ENCODE measurements around the gene CNN2. TPM values are rescaled to one million over a fixed set of nuclear protein-coding genes. Genes with fewer than 3 reads are reported as not detected.

Gene CNN2
- total and polyA plus RNA-seq, 2 of the 13 experiments (the other 11 are each of a cell fraction or from before 2014, with no cell fraction given) = 63.6 to 70.0 TPM

- TF ChIP-seq POLR2G (IDR thresholded peaks at IDR 0.05; ENCODE audit: low read depth, low read length) = peak; percentile 53; the same call in 1 of the 2 replicates
- TF ChIP-seq KDM2A (CRISPR knock-in tag; IDR thresholded peaks at IDR 0.05; ENCODE audit: borderline replicate concordance, low read depth) = peak; percentile 21; the same call in 1 of the 2 replicates
- TF ChIP-seq TBL1XR1 (IDR thresholded peaks at IDR 0.05; ENCODE audit: borderline replicate concordance, low read length, partially characterized antibody) = no peak
- TF ChIP-seq CREM (IDR thresholded peaks at IDR 0.05) = no peak
- TF ChIP-seq CREM (CRISPR knock-in tag; IDR thresholded peaks at IDR 0.05) = no peak
- no peak for TF ChIP-seq HOXA7 (CRISPR knock-in tag; IDR thresholded peaks at IDR 0.05)
- TF ChIP-seq ZNF777 (CRISPR knock-in tag; IDR thresholded peaks at IDR 0.05) = peak; percentile 24; the same call in 1 of the 2 replicates
- TF ChIP-seq CEBPG (CRISPR knock-in tag; IDR thresholded peaks at IDR 0.05) = no peak
- 0 out of 2 replicates have a peak, but pooled peaks have one; percentile 7 for TF ChIP-seq ZNF747 (CRISPR knock-in tag; IDR thresholded peaks at IDR 0.05; ENCODE audit: borderline replicate concordance)
- TF ChIP-seq ELF3 (CRISPR knock-in tag; IDR thresholded peaks at IDR 0.05) = peak; percentile 72; the same call in 1 of the 2 replicates
- TF ChIP-seq STAG1 (CRISPR knock-in tag; IDR thresholded peaks at IDR 0.05) = no peak
- no peak for TF ChIP-seq ZNF616 (CRISPR knock-in tag; IDR thresholded peaks at IDR 0.05; ENCODE audit: low read depth)
- peak; percentile 31; the same call in 1 of the 2 replicates for TF ChIP-seq SOX5 (CRISPR knock-in tag; IDR thresholded peaks at IDR 0.05; ENCODE audit: borderline replicate concordance)
- 0 out of 2 replicates have a peak, but pooled peaks have one; percentile 15 for TF ChIP-seq ZNF205 (CRISPR knock-in tag; IDR thresholded peaks at IDR 0.05)
- no peak for TF ChIP-seq ZFAT (CRISPR knock-in tag; conservative IDR thresholded peaks at IDR 0.05)
- 0 out of 2 replicates have a peak, but pooled peaks have one; percentile 17 for TF ChIP-seq MED1 (CRISPR knock-in tag; IDR thresholded peaks at IDR 0.05)
- no peak for TF ChIP-seq MTA3 (CRISPR knock-in tag; IDR thresholded peaks at IDR 0.05)
- no peak for TF ChIP-seq ZNF180 (CRISPR knock-in tag; IDR thresholded peaks at IDR 0.05; ENCODE audit: borderline replicate concordance, low read depth)
- TF ChIP-seq MTERF4 (CRISPR knock-in tag; IDR thresholded peaks at IDR 0.05) = no peak
- TF ChIP-seq TGIF2 (CRISPR knock-in tag; IDR thresholded peaks at IDR 0.05) = peak; percentile 53; the same call in 1 of the 2 replicates
Measured at GRCh38 chr19:1066748-1067340, 40.4 kb downstream of the CNN2 start, which contains the start of gene ARHGAP45 (continued).

Data from HepG2 (cell line).